GM23248 (cell line): ENCODE data around the gene ABCF2. TPM values are rescaled to one million over a fixed set of nuclear protein-coding genes. Genes with fewer than 3 reads are reported as not detected.

Source experiments
- DNase-seq: peaks from one replicate; pipeline ENCODE4 v3.0.0-alpha.2; 2015
- H2AFZ ChIP-seq: fragments of 200-600 bp; sonication (generic); 2 replicates; pipeline ENCODE4 v1.6.1; 2016; ENCODE audit warnings: antibody characterized with exemption
- H3F3A ChIP-seq: fragments of 200-600 bp; sonication (generic); 2 replicates; pipeline ENCODE4 v1.6.1; 2016; ENCODE audit warnings: mild to moderate bottlenecking, antibody characterized with exemption, mixed run types; ENCODE audit not compliant: insufficient read depth
- H3K27ac ChIP-seq: fragments of 200-600 bp; sonication (generic); 2 replicates; pipeline ENCODE4 v1.5.1; 2016; ENCODE audit warnings: mild to moderate bottlenecking
- H3K27me3 ChIP-seq: fragments of 200-600 bp; sonication (generic); replicated peaks from 2 replicates; pipeline ENCODE4 v1.6.1; 2016; ENCODE audit warnings: mild to moderate bottlenecking; ENCODE audit not compliant: insufficient read depth
- H3K36me3 ChIP-seq: fragments of 200-600 bp; sonication (generic); 2 replicates; pipeline ENCODE4 v1.6.1; 2016; ENCODE audit warnings: low read depth, mild to moderate bottlenecking
- H3K4me1 ChIP-seq: fragments of 200-600 bp; sonication (generic); 2 replicates; pipeline ENCODE4 v1.6.1; 2016; ENCODE audit warnings: mild to moderate bottlenecking; ENCODE audit not compliant: insufficient read depth
- H3K4me2 ChIP-seq: fragments of 200-600 bp; sonication (generic); one replicate; pipeline ENCODE4 v1.6.1; 2016; ENCODE audit warnings: mild to moderate bottlenecking; ENCODE audit not compliant: unreplicated experiment
- H3K4me3 ChIP-seq: fragments of 200-600 bp; sonication (generic); 2 replicates; pipeline ENCODE4 v1.5.1; 2016; ENCODE audit warnings: mild to moderate bottlenecking
- H3K79me2 ChIP-seq: fragments of 200-600 bp; sonication (generic); 2 replicates; pipeline ENCODE4 v1.6.1; 2016; ENCODE audit warnings: mild to moderate bottlenecking; ENCODE audit not compliant: insufficient read depth
- H3K9ac ChIP-seq: fragments of 200-600 bp; sonication (generic); 2 replicates; pipeline ENCODE4 v1.6.1; 2016; ENCODE audit warnings: mild to moderate bottlenecking
- H3K9me2 ChIP-seq: fragments of 200-600 bp; sonication (generic); 2 replicates; pipeline ENCODE4 v1.6.1; 2016; ENCODE audit warnings: mixed run types, mild to moderate bottlenecking, moderate library complexity; ENCODE audit not compliant: insufficient read depth
- H3K9me3 ChIP-seq: fragments of 200-600 bp; sonication (generic); one replicate; pipeline ENCODE4 v1.6.1; 2017; ENCODE audit warnings: low read depth
- H4K20me1 ChIP-seq: fragments of 200-600 bp; sonication (generic); 2 replicates; pipeline ENCODE4 v1.6.0; 2016; ENCODE audit not compliant: insufficient read depth
- EZH2 ChIP-seq: fragments of 200-600 bp; sonication (generic); IDR thresholded peaks from 2 replicates; pipeline ENCODE4 v1.6.1; 2018; ENCODE audit warnings: antibody characterized with exemption, mild to moderate bottlenecking; ENCODE audit not compliant: insufficient read depth, poor library complexity, severe bottlenecking
- EZH2phosphoT487 ChIP-seq: fragments of 200-600 bp; sonication (generic); IDR thresholded peaks from 2 replicates; pipeline ENCODE4 v1.6.1; 2018; ENCODE audit warnings: antibody characterized with exemption, moderate library complexity, mild to moderate bottlenecking, low read depth; ENCODE audit not compliant: insufficient read depth
- WGBS, 2 experiments: methylation state at CpG; one replicate each; pipeline ENCODE4 v1.1.6; 2015 to 2017; ENCODE audit warnings: low lambda C conversion rate in 2 of 2, low coverage in 1 of 2; ENCODE audit errors: missing lambda C conversion rate in 2 of 2; 5-methylcytosine and 5-hydroxymethylcytosine counted together
- in situ Hi-C: fragments of 300-500 bp; cut with MboI; formaldehyde crosslinking; loops from 2 replicates; pipeline ENCODE4 v1.15.0; 2020
- polyA plus RNA-seq: library from polyadenylated mRNA; unstranded; fragments of >200 nt; fragmentation: Nextera tagmentation; extraction: Ambion mirVana; gene quantifications from 2 replicates; pipeline ENCODE4 v1.2.1, GENCODE V29; 2016
- total RNA-seq: library from RNA; depleted of rRNA; stranded (reverse); fragments of >200 nt; shearing (Covaris generic); gene quantifications from 2 replicates; pipeline ENCODE4 v1.2.3, GENCODE V29; 2014

ABCF2 gene
- total and polyA plus RNA-seq, 2 experiments from 2014 or later = 40.7 to 74.9 TPM

- in situ Hi-C loops = no loop called here
- H3K4me2 ChIP-seq = no peak overlapping the region
- H3K9ac ChIP-seq = no peak overlapping the region
- H3K9me2 ChIP-seq = no peaks in the 10 kb centered on the region
- H3F3A ChIP-seq = peaks cover 5% of the 10 kb centered on the region; the same call in 1 of the 2 replicates
- DNase-seq = no peak
- H3K79me2 ChIP-seq = no peaks in the 10 kb centered on the region
- no peak overlapping the region for H2AFZ ChIP-seq
- H3K9me3 ChIP-seq = no peaks in the 10 kb centered on the region
- H3K27ac ChIP-seq = no peak overlapping the region
- peaks cover 32% of the 10 kb centered on the region; the same call in 1 of the 2 replicates for H3K36me3 ChIP-seq
- no peaks in the 10 kb centered on the region for H3K27me3 ChIP-seq
- no peaks in the 10 kb centered on the region for H3K4me1 ChIP-seq
- TF ChIP-seq EZH2phosphoT487 (no peak), EZH2 (no peak)
- H4K20me1 ChIP-seq = no peaks in the 10 kb centered on the region
- H3K4me3 ChIP-seq = no peak overlapping the region
- 97 to 100% methylated on average over 5 of the region's 5 CpGs for WGBS, 2 experiments
These were observed 11.6 kb downstream of the ABCF2 start for GRCh38 chr7:151215396-151215795.

- DNase-seq = no peak
- no peaks in the 10 kb centered on the region for H3K4me1 ChIP-seq
- WGBS, 2 experiments = 72 to 76% methylated on average over 3 of the region's 3 CpGs
- H3K79me2 ChIP-seq = no peaks in the 10 kb centered on the region
- peaks cover 5% of the 10 kb centered on the region; the same call in 1 of the 2 replicates for H3F3A ChIP-seq
- no peak overlapping the region for H3K4me3 ChIP-seq
- H2AFZ ChIP-seq = no peak overlapping the region
- no peak overlapping the region for H3K4me2 ChIP-seq
- H3K36me3 ChIP-seq = peaks cover 24% of the 10 kb centered on the region; the same call in 1 of the 2 replicates
- no peak overlapping the region for H3K9ac ChIP-seq
- H3K9me3 ChIP-seq = no peaks in the 10 kb centered on the region
- TF ChIP-seq EZH2 = no peak
- TF ChIP-seq EZH2phosphoT487 = no peak
- H3K27me3 ChIP-seq = no peaks in the 10 kb centered on the region
- no peak overlapping the region for H3K27ac ChIP-seq
- in situ Hi-C loops = no loop called here
- no peaks in the 10 kb centered on the region for H4K20me1 ChIP-seq
- H3K9me2 ChIP-seq = no peaks in the 10 kb centered on the region
These were observed 13.2 kb downstream of the ABCF2 start for GRCh38 chr7:151213826-151214225.

GRCh38 chr7:151212626-151213025 lies 14.4 kb downstream of the ABCF2 start:
- TF ChIP-seq EZH2phosphoT487 = no peak
- TF ChIP-seq EZH2 = no peak
- 80 to 85% methylated on average over 5 of the region's 5 CpGs for WGBS, 2 experiments
- Histone ChIP-seq H4K20me1 (no peaks in the 10 kb centered on the region), H3K27me3 (no peaks in the 10 kb centered on the region; the same call in 1 of the 2 replicates), H3K4me2 (no peak overlapping the region), H3K9ac (no peak overlapping the region), H3K36me3 (peaks cover 20% of the 10 kb centered on the region; the same call in 1 of the 2 replicates), H3K4me3 (no peak overlapping the region), H3K27ac (no peak overlapping the region), H3K79me2 (no peaks in the 10 kb centered on the region), H3K9me3 (no peaks in the 10 kb centered on the region), H3F3A (peaks cover 5% of the 10 kb centered on the region; the same call in 1 of the 2 replicates), H2AFZ (no peak overlapping the region), H3K4me1 (no peaks in the 10 kb centered on the region), H3K9me2 (no peaks in the 10 kb centered on the region)
- no peak for DNase-seq
- in situ Hi-C loops = no loop called here

GRCh38 chr7:151211155-151211772 lies 15.7 kb downstream of the ABCF2 start:
- Histone ChIP-seq H3K27me3 (no peaks in the 10 kb centered on the region; the same call in none of the 2 replicates), H2AFZ (no peak overlapping the region), H4K20me1 (no peaks in the 10 kb centered on the region), H3K9ac (no peak overlapping the region), H3K9me2 (no peaks in the 10 kb centered on the region), H3K4me3 (no peak overlapping the region), H3K4me1 (no peaks in the 10 kb centered on the region), H3K36me3 (peaks cover 8% of the 10 kb centered on the region; the same call in 1 of the 2 replicates), H3K9me3 (no peaks in the 10 kb centered on the region), H3F3A (peaks cover 5% of the 10 kb centered on the region; the same call in 1 of the 2 replicates), H3K79me2 (no peaks in the 10 kb centered on the region), H3K27ac (no peak overlapping the region), H3K4me2 (no peak overlapping the region)
- TF ChIP-seq EZH2 (no peak), EZH2phosphoT487 (no peak)
- in situ Hi-C loops = no loop called here
- no peak for DNase-seq
- 84 to 86% methylated on average over 3 of the region's 3 CpGs for WGBS, 2 experiments
